Ishikawa (cell line): Measurements from ENCODE around the gene ITGA1.

Experiments used
- EGR1 ChIP-seq: IDR thresholded peaks from 2 replicates; pipeline ENCODE4 v1.6.1; 2012
- EP300 ChIP-seq: IDR thresholded peaks from 2 replicates; pipeline ENCODE4 v1.6.1; 2012; ENCODE audit warnings: borderline replicate concordance
- NFIC ChIP-seq: IDR thresholded peaks from 2 replicates; pipeline ENCODE4 v1.6.1; 2012
- REST ChIP-seq: IDR thresholded peaks from 2 replicates; pipeline ENCODE4 v1.6.1; 2012; ENCODE audit warnings: low read depth, mild to moderate bottlenecking
- TAF1 ChIP-seq: IDR thresholded peaks from 2 replicates; pipeline ENCODE4 v1.6.1; 2012; ENCODE audit warnings: low read depth, mild to moderate bottlenecking
- USF1 ChIP-seq: IDR thresholded peaks from 2 replicates; pipeline ENCODE4 v1.6.1; 2012

- TF ChIP-seq USF1 (no peak), EGR1 (no peak), NFIC (no peak), EP300 (no peak), TAF1 (no peak), REST (no peak)
These were observed 19.8 kb upstream of the ITGA1 start for GRCh38 chr5:52767766-52768480.
